ENCODE results near the gene MPRIP.
A peak's percentile ranks its signal among the peaks of the same experiment; 100 is the strongest.

The MPRIP gene

GRCh38 chr17:17051380-17051779 lies 9.1 kb downstream of the MPRIP start:
- DNase-seq (ENCODE audit: low spot score): no peak

GRCh38 chr17:17051791-17052461 lies 9.7 kb downstream of the MPRIP start:
- no peak for DNase-seq (ENCODE audit: low spot score)

GRCh38 chr17:17052462-17053221 lies 10.4 kb downstream of the MPRIP start:
- no peak for DNase-seq (ENCODE audit: low spot score)

GRCh38 chr17:17053446-17054379 lies 11.5 kb downstream of the MPRIP start:
- no peak for DNase-seq (ENCODE audit: low spot score)

GRCh38 chr17:17054636-17055035 lies 12.4 kb downstream of the MPRIP start:
- DNase-seq (ENCODE audit: low spot score): no peak

GRCh38 chr17:17055286-17056155 lies 13.3 kb downstream of the MPRIP start:
- DNase-seq (ENCODE audit: low spot score): no peak

GRCh38 chr17:17056156-17056539 lies 13.9 kb downstream of the MPRIP start:
- no peak for DNase-seq (ENCODE audit: low spot score)

GRCh38 chr17:17057057-17057551 lies 14.8 kb downstream of the MPRIP start:
- DNase-seq (ENCODE audit: low spot score): no peak

GRCh38 chr17:17058304-17058703 lies 16.0 kb downstream of the MPRIP start:
- no peak for DNase-seq (ENCODE audit: low spot score)

- no peak for DNase-seq (ENCODE audit: low spot score)
These were observed 17.1 kb downstream of the MPRIP start for GRCh38 chr17:17059301-17059890.

GRCh38 chr17:17060001-17060922 lies 18.0 kb downstream of the MPRIP start:
- no peak for DNase-seq (ENCODE audit: low spot score)

GRCh38 chr17:17060930-17061329 lies 18.7 kb downstream of the MPRIP start:
- DNase-seq (ENCODE audit: low spot score): no peak

- DNase-seq (ENCODE audit: low spot score): no peak
These were observed 19.3 kb downstream of the MPRIP start for GRCh38 chr17:17061516-17061915.

GRCh38 chr17:17062356-17062755 lies 20.1 kb downstream of the MPRIP start:
- DNase-seq (ENCODE audit: low spot score): no peak

GRCh38 chr17:17062866-17063265 lies 20.6 kb downstream of the MPRIP start:
- no peak for DNase-seq (ENCODE audit: low spot score)

GRCh38 chr17:17063546-17064122 lies 21.4 kb downstream of the MPRIP start:
- DNase-seq (ENCODE audit: low spot score): peak; percentile 96

- DNase-seq (ENCODE audit: low spot score): no peak
These were observed 22.1 kb downstream of the MPRIP start for GRCh38 chr17:17064322-17064721.

- no peak for DNase-seq (ENCODE audit: low spot score)
These were observed 23.8 kb downstream of the MPRIP start for GRCh38 chr17:17066021-17066420.

- DNase-seq (ENCODE audit: low spot score): no peak
These were observed 25.0 kb downstream of the MPRIP start for GRCh38 chr17:17067257-17067656.

Measured in globus pallidus (tissue), 1 donor.